Natural killer cell (primary cell): ENCODE results near the gene TPST1. TPM values are rescaled to one million over a fixed set of nuclear protein-coding genes. Genes with fewer than 3 reads are reported as not detected.
A peak's percentile ranks its signal among the peaks of the same experiment; 100 is the strongest.

Source experiments
- ATAC-seq, 3 donors: fragments of 150-1000 bp in 2 of 3; fragments of 200-7000 bp in 1 of 3; cut with Tn5 transposase; 1 replicate in 1 of 3; 2 replicates in 2 of 3; pipeline ENCODE4 v1.10.0; 2021; ENCODE audit warnings: mild to moderate bottlenecking in 2 of 3, moderate library complexity in 2 of 3
- DNase-seq, 2 donors: peaks; one replicate each; pipeline versions ENCODE4 v3.0.0 to v3.0.0-alpha.2; 2013 to 2021; ENCODE audit warnings: mixed read lengths in 1 of 2
- H3K27ac ChIP-seq: one replicate; pipeline ENCODE4 v1.5.1; 2013; ENCODE audit warnings: mild to moderate bottlenecking, low read length
- H3K27me3 ChIP-seq: one replicate; pipeline ENCODE4 v1.6.1; 2013; ENCODE audit warnings: low read length; ENCODE audit not compliant: control insufficient read depth, insufficient read depth
- H3K36me3 ChIP-seq: one replicate; pipeline ENCODE4 v1.6.1; 2013; ENCODE audit warnings: low read length; ENCODE audit not compliant: control insufficient read depth, insufficient read depth
- H3K4me1 ChIP-seq: one replicate; pipeline ENCODE4 v1.6.1; 2013; ENCODE audit warnings: low read length; ENCODE audit not compliant: control insufficient read depth, insufficient read depth
- H3K4me3 ChIP-seq: one replicate; pipeline ENCODE4 v1.5.1; 2013; ENCODE audit warnings: low read length
- H3K9me3 ChIP-seq: one replicate; pipeline ENCODE4 v1.6.1; 2013; ENCODE audit warnings: low read length; ENCODE audit not compliant: control insufficient read depth, insufficient read depth
- H3K27ac Mint-ChIP-seq, 2 donors: one replicate each; pipeline ENCODE4 v1.8.0; 2022; ENCODE audit warnings: mild to moderate bottlenecking in 2 of 2, mixed read lengths in 2 of 2, moderate library complexity in 1 of 2
- H3K27me3 Mint-ChIP-seq, 2 donors: one replicate each; pipeline ENCODE4 v1.8.0; 2022; ENCODE audit warnings: low read depth in 2 of 2, mixed read lengths in 2 of 2
- H3K36me3 Mint-ChIP-seq: one replicate; pipeline ENCODE4 v1.8.0; 2022; ENCODE audit warnings: mixed read lengths
- H3K4me1 Mint-ChIP-seq, 2 donors: one replicate each; pipeline ENCODE4 v1.8.0; 2022; ENCODE audit warnings: mixed read lengths in 2 of 2
- H3K4me3 Mint-ChIP-seq: one replicate; pipeline ENCODE4 v1.8.0; 2022; ENCODE audit warnings: mild to moderate bottlenecking, moderate library complexity, mixed read lengths
- H3K9me3 Mint-ChIP-seq, 2 donors: one replicate each; pipeline ENCODE4 v1.8.0; 2022; ENCODE audit warnings: mixed read lengths in 2 of 2
- WGBS: methylation state at CpG from one replicate; pipeline ENCODE4 v1.1.7; 2013; ENCODE audit warnings: missing lambda C conversion rate; ENCODE audit not compliant: insufficient coverage; 5-methylcytosine and 5-hydroxymethylcytosine counted together
- intact Hi-C: fragments of 100-400 bp; cut with micrococcal nuclease; formaldehyde crosslinking; loops from one replicate; pipeline ENCODE4 v1.14.2; 2022
- total RNA-seq, 4 donors: library from RNA; stranded (reverse); fragments of 120-200 nt in 1 of 4; gene quantifications; one replicate each; pipeline versions ENCODE4 v1.2.3 to v1.2.4, GENCODE V29; 2013 to 2022
- TF ChIP-seq, protein P1 (sequence below): fragments of 200-600 bp; IDR thresholded peaks from one replicate; pipeline ENCODE4 v1.8.0; 2022; ENCODE audit warnings: antibody characterized with exemption

Gene TPST1
- total RNA-seq, 3 donors from 2014 or later (not counting 1 experiment from before 2014, with no cell fraction given), result 10.4 to 17.3 (median 14.3) TPM

DNA sequence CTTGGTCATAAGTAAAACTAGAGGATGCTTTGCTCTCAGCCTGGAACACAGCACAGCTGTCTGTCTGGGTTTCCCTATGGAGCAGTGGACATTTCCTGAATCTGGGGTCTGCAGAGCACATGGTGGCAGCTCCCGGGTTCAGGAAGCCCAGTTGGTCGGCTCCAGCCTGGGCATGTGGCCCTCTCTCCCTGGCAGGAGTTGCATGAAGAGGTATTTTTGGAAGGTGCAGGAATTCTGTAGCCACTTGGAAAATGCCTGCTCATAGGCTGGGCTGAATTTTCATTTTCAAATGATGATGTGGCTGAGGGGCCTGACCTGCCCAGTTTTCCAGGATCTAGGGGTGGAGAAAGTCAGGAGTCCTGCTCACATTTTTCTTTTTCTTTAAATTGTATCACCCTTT lies 6.7 kb upstream of the TPST1 start:
- no peaks in the 10 kb centered on the region for H3K27me3 Mint-ChIP-seq
- peaks cover 7 to 8% of the 10 kb centered on the region in 2 donors for H3K4me1 Mint-ChIP-seq

DNA sequence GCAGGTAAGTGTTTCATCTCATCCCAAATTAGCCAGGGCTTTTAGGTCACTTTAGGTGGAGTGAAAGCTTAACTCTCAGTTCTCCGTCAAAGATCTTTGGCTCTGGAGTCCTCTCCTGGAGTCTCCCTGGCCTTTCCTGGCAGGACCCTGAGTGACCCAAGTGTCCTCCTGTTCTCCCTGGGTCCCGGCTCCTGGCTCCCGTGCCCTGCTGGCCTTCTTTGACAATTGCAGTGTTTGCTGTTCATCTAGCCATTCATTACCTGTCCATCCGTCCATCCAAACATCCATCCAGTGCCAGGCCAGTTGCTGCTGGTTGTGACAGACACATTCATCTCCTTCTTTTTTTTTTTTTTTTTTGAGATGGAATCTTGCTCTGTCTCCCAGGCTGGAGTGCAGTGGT lies 6.2 kb upstream of the TPST1 start:
- Histone ChIP-seq H3K27ac (no peak overlapping the region), H3K4me3 (no peak overlapping the region), H3K4me1 (no peaks in the 10 kb centered on the region), H3K36me3 (no peaks in the 10 kb centered on the region), H3K27me3 (no peaks in the 10 kb centered on the region), H3K9me3 (no peaks in the 10 kb centered on the region)
- Mint-ChIP-seq H3K4me3 (no peak overlapping the region), H3K27ac (no peak overlapping the region), H3K36me3 (no peaks in the 10 kb centered on the region), H3K4me1 (peaks cover 7 to 8% of the 10 kb centered on the region in 2 donors), H3K27me3 (no peaks in the 10 kb centered on the region), H3K9me3 (no peaks in the 10 kb centered on the region)
- TF ChIP-seq, protein P1, sequence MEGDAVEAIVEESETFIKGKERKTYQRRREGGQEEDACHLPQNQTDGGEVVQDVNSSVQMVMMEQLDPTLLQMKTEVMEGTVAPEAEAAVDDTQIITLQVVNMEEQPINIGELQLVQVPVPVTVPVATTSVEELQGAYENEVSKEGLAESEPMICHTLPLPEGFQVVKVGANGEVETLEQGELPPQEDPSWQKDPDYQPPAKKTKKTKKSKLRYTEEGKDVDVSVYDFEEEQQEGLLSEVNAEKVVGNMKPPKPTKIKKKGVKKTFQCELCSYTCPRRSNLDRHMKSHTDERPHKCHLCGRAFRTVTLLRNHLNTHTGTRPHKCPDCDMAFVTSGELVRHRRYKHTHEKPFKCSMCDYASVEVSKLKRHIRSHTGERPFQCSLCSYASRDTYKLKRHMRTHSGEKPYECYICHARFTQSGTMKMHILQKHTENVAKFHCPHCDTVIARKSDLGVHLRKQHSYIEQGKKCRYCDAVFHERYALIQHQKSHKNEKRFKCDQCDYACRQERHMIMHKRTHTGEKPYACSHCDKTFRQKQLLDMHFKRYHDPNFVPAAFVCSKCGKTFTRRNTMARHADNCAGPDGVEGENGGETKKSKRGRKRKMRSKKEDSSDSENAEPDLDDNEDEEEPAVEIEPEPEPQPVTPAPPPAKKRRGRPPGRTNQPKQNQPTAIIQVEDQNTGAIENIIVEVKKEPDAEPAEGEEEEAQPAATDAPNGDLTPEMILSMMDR, result no peak
- intact Hi-C loops, result no loop called here
- 82% methylated on average over 4 of the region's 4 CpGs for WGBS
- no peak for DNase-seq
- no peak for ATAC-seq

More for the DNA sequence above, 6.7 kb upstream of the TPST1 start:
- Mint-ChIP-seq H3K4me3 (no peak overlapping the region), H3K9me3 (no peaks in the 10 kb centered on the region), H3K27ac (no peak overlapping the region), H3K36me3 (no peaks in the 10 kb centered on the region)
- 74% methylated on average over 2 of the region's 2 CpGs for WGBS
- TF ChIP-seq, protein P1, result no peak
- no peak for DNase-seq
- H3K36me3 ChIP-seq, result no peaks in the 10 kb centered on the region
- H3K27ac ChIP-seq, result no peak overlapping the region
- H3K27me3 ChIP-seq, result no peaks in the 10 kb centered on the region
- no peaks in the 10 kb centered on the region for H3K9me3 ChIP-seq
- H3K4me3 ChIP-seq, result no peak overlapping the region
- intact Hi-C loops, result no loop called here
- no peak for ATAC-seq
- no peaks in the 10 kb centered on the region for H3K4me1 ChIP-seq

DNA sequence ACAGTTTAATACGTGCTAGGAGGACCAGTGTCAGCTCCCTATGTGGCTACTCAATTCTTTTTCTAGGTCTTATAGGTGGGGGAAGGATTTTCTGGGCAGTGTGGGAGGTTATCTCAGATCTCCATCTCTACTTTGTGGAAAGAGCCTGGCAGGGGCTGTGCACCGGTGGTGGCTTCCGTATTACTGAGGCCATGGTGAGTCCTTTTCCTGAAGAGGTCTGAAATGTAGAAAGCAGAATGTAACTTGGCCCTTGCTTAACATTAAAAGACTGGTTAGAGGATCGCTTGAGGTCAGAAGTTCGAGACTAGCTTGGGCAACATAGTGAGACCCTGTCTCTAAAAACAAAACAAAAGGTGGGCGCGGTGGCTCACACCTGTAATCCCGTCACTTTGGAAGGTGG lies 2.7 kb upstream of the TPST1 start:
- Mint-ChIP-seq H3K36me3 (no peaks in the 10 kb centered on the region), H3K4me1 (peaks cover 20 to 21% of the 10 kb centered on the region in 2 donors), H3K27ac (peak overlapping the region; percentile 20 to 39), H3K9me3 (no peaks in the 10 kb centered on the region), H3K27me3 (no peaks in the 10 kb centered on the region), H3K4me3 (peak overlapping the region; percentile 11)
- ATAC-seq (no peak), DNase-seq (no peak)
- H3K36me3 ChIP-seq, result no peaks in the 10 kb centered on the region
- 34% methylated on average over 8 of the region's 8 CpGs for WGBS
- H3K4me3 ChIP-seq, result no peak overlapping the region
- no peak overlapping the region for H3K27ac ChIP-seq
- H3K4me1 ChIP-seq, result peaks cover 16% of the 10 kb centered on the region
- peaks cover 2% of the 10 kb centered on the region for H3K27me3 ChIP-seq
- intact Hi-C loops, result loop anchor here (10.0 kb wide), 1 partner anchor 88 kb away; the partner anchor contains the start of gene CRCP
- no peaks in the 10 kb centered on the region for H3K9me3 ChIP-seq
- TF ChIP-seq, protein P1, result no peak

DNA sequence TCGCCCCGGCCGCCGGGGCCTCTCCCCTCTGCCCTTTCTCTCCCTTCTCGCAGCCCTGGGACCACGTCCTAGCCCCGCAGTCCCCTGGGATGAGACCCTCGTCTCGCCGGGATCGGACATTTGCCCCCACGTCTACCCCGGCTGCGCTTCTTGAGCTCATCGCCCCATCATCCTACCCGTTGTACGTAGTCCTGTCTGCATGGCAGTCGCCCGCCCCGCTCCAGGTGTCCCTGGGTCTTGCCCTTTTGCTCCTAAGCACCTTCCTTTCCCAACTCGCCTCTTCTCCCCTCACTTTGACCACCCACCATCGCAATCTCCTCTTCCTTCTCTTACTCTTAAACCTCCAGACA lies 582 bp downstream of the TPST1 start:
- TF ChIP-seq, protein P1, result no peak
- Histone ChIP-seq H3K27me3 (peaks cover 2% of the 10 kb centered on the region), H3K9me3 (no peaks in the 10 kb centered on the region), H3K4me1 (peaks cover 16% of the 10 kb centered on the region), H3K36me3 (no peaks in the 10 kb centered on the region), H3K4me3 (peak overlapping the region; percentile 59), H3K27ac (no peak overlapping the region)
- H3K4me1 Mint-ChIP-seq, result peaks cover 27% of the 10 kb centered on the region in 2 donors
- no peak for ATAC-seq
- peak overlapping the region; percentile 96 for H3K4me3 Mint-ChIP-seq
- H3K36me3 Mint-ChIP-seq, result no peaks in the 10 kb centered on the region
- WGBS, result 14% methylated on average over 22 of the region's 22 CpGs
- peaks cover 0 to 2% of the 10 kb centered on the region in 2 donors for H3K27me3 Mint-ChIP-seq
- peak in 1 of 2 donors; percentile 25 for DNase-seq
- intact Hi-C loops, result loop anchor here (5.0 to 10.0 kb wide), 3 partner anchors 91 to 173 kb away; partner anchors contain the start of genes ASL and CRCP
- no peaks in the 10 kb centered on the region for H3K9me3 Mint-ChIP-seq
- H3K27ac Mint-ChIP-seq, result peak overlapping the region; percentile 84
